ENCODE measurements around the gene MET.

MET gene

DNA sequence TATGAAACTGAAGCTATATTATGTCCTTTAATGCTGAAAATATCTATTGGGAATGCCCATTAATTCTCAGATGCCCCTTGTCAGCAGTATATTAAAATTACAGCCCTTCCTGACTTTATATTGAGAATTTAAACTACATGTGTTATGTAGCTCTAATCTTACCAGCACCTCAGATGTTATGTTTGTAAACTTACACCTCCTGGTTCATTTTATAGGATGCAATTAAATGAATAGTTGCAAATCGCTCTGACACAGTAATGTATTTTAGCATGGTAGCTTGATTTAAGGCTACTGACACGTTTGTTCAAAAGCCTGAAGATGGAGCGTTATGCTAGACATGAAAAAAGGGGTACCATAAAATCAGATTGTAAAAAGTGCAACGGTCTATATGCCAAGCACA, 35.0 kb upstream of the MET start:
- TF ChIP-seq FOXM1 (IDR thresholded peaks at IDR 0.05; ENCODE audit: borderline replicate concordance, low read depth): no peak
- TF ChIP-seq TEAD4 (IDR thresholded peaks at IDR 0.05): no peak
- TF ChIP-seq, protein P1, sequence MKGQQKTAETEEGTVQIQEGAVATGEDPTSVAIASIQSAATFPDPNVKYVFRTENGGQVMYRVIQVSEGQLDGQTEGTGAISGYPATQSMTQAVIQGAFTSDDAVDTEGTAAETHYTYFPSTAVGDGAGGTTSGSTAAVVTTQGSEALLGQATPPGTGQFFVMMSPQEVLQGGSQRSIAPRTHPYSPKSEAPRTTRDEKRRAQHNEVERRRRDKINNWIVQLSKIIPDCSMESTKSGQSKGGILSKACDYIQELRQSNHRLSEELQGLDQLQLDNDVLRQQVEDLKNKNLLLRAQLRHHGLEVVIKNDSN (IDR thresholded peaks at IDR 0.05): no peak
- no peak for TF ChIP-seq ZBTB7A (IDR thresholded peaks at IDR 0.05; ENCODE audit: low read depth)
- no peak for TF ChIP-seq EP300 (IDR thresholded peaks at IDR 0.05; ENCODE audit: borderline replicate concordance)
- TF ChIP-seq YY1 (IDR thresholded peaks at IDR 0.05; ENCODE audit: low read depth): no peak
- TF ChIP-seq CEBPB (IDR thresholded peaks at IDR 0.05): no peak

DNA sequence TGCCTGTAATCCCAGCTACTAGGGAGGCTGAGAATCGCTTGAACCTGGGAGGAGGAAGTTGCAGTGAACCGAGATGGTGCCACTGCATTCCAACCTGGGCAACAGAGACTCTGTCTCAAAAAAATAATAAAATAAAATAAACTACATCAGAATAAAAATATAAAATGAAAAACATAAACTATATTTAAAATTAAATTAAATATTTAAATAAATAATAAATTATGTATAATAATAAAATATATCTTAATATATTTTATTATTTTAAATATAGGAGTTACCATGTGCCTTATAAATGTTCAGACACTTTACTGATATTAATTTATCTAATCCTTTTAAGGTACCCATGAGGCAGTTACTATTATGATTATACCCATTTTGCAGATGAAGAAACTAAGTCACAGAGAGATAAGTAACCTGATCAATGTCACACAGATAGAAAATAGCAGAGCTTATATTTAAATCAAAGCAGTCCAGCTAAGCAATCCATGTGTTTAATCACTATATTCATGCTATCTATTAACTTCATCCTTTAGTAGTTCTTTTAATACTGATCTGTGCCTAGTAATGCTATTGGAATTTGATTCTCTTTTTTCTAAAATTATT, 30.3 kb upstream of the MET start:
- TF ChIP-seq, protein P1 (IDR thresholded peaks at IDR 0.05): no peak
- TF ChIP-seq FOXM1 (IDR thresholded peaks at IDR 0.05; ENCODE audit: borderline replicate concordance, low read depth): no peak
- TF ChIP-seq ZBTB7A (IDR thresholded peaks at IDR 0.05; ENCODE audit: low read depth): no peak
- TF ChIP-seq RAD21 (IDR thresholded peaks at IDR 0.05; ENCODE audit: low read depth): no peak
- TF ChIP-seq YY1 (IDR thresholded peaks at IDR 0.05; ENCODE audit: low read depth): no peak
- TF ChIP-seq, protein P2, sequence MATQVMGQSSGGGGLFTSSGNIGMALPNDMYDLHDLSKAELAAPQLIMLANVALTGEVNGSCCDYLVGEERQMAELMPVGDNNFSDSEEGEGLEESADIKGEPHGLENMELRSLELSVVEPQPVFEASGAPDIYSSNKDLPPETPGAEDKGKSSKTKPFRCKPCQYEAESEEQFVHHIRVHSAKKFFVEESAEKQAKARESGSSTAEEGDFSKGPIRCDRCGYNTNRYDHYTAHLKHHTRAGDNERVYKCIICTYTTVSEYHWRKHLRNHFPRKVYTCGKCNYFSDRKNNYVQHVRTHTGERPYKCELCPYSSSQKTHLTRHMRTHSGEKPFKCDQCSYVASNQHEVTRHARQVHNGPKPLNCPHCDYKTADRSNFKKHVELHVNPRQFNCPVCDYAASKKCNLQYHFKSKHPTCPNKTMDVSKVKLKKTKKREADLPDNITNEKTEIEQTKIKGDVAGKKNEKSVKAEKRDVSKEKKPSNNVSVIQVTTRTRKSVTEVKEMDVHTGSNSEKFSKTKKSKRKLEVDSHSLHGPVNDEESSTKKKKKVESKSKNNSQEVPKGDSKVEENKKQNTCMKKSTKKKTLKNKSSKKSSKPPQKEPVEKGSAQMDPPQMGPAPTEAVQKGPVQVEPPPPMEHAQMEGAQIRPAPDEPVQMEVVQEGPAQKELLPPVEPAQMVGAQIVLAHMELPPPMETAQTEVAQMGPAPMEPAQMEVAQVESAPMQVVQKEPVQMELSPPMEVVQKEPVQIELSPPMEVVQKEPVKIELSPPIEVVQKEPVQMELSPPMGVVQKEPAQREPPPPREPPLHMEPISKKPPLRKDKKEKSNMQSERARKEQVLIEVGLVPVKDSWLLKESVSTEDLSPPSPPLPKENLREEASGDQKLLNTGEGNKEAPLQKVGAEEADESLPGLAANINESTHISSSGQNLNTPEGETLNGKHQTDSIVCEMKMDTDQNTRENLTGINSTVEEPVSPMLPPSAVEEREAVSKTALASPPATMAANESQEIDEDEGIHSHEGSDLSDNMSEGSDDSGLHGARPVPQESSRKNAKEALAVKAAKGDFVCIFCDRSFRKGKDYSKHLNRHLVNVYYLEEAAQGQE (IDR thresholded peaks at IDR 0.05; ENCODE audit: low read depth): no peak
- no peak for TF ChIP-seq TEAD4 (IDR thresholded peaks at IDR 0.05)
- TF ChIP-seq, protein P3, sequence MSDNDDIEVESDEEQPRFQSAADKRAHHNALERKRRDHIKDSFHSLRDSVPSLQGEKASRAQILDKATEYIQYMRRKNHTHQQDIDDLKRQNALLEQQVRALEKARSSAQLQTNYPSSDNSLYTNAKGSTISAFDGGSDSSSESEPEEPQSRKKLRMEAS (IDR thresholded peaks at IDR 0.05): no peak
- TF ChIP-seq CEBPB (IDR thresholded peaks at IDR 0.05): no peak
- TF ChIP-seq EP300 (IDR thresholded peaks at IDR 0.05; ENCODE audit: borderline replicate concordance): no peak
- no peak for TF ChIP-seq TAF1 (IDR thresholded peaks at IDR 0.05; ENCODE audit: low read depth)

DNA sequence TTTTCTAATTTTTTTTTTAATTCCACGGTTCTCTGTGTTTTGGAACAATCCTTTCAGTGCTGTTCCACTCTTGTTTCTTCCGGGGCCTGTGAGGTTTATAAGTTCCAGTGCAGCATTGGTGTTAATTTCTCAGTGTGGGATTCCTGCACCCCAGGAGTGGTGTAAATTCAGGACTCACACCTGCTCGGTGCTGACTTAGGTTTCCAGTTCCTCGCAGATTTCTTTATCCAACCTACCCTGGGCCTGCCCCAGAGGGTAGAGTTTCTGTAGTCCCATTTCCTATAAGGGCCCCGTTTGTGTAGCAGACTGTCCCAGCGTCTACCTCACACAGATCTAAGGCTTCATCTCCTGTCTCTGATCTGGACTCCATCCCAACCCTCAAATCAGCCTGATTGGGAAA, 27.4 kb upstream of the MET start:
- no peak for TF ChIP-seq NFIC (IDR thresholded peaks at IDR 0.05)
- no peak for TF ChIP-seq TCF12 (IDR thresholded peaks at IDR 0.05; ENCODE audit: low read depth)
- TF ChIP-seq FOXM1 (IDR thresholded peaks at IDR 0.05; ENCODE audit: borderline replicate concordance, low read depth): no peak
- TF ChIP-seq, protein P1 (IDR thresholded peaks at IDR 0.05): no peak
- TF ChIP-seq, protein P3 (IDR thresholded peaks at IDR 0.05): no peak
- no peak for TF ChIP-seq TEAD4 (IDR thresholded peaks at IDR 0.05)
- TF ChIP-seq, protein P2 (IDR thresholded peaks at IDR 0.05; ENCODE audit: low read depth): no peak
- TF ChIP-seq ZBTB7A (IDR thresholded peaks at IDR 0.05; ENCODE audit: low read depth): no peak
- TF ChIP-seq CREB1 (IDR thresholded peaks at IDR 0.05; ENCODE audit: low read depth): no peak
- no peak for TF ChIP-seq RAD21 (IDR thresholded peaks at IDR 0.05; ENCODE audit: low read depth)

DNA sequence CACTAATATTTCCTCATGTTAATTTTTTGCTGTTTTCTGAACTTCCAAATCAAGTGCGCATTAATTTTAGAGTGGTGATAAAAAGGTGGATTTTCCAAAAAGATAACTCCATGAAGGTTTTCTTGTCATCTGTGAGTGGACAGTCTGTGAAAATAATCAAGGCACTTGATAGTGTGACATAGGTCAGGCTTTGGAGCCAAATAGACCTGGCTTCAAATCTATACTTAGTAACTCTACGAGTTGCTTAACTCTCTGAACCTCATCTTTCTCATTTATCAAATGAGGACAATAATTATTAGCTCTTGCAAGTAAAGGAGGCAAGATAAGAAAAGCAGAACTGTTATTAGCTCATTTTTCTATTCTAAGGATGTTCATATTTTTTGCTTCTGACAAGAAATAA, 24.7 kb upstream of the MET start:
- no peak for TF ChIP-seq FOXM1 (IDR thresholded peaks at IDR 0.05; ENCODE audit: borderline replicate concordance, low read depth)
- TF ChIP-seq EP300 (IDR thresholded peaks at IDR 0.05; ENCODE audit: borderline replicate concordance): no peak
- TF ChIP-seq, protein P3 (IDR thresholded peaks at IDR 0.05): no peak
- TF ChIP-seq, protein P2 (IDR thresholded peaks at IDR 0.05; ENCODE audit: low read depth): no peak
- TF ChIP-seq YY1 (IDR thresholded peaks at IDR 0.05; ENCODE audit: low read depth): no peak
- TF ChIP-seq EGR1 (IDR thresholded peaks at IDR 0.05): no peak
- no peak for TF ChIP-seq TCF12 (IDR thresholded peaks at IDR 0.05; ENCODE audit: low read depth)
- TF ChIP-seq ZBTB7A (IDR thresholded peaks at IDR 0.05; ENCODE audit: low read depth): no peak
- TF ChIP-seq, protein P1 (IDR thresholded peaks at IDR 0.05): no peak
- TF ChIP-seq CREB1 (IDR thresholded peaks at IDR 0.05; ENCODE audit: low read depth): no peak
- no peak for TF ChIP-seq NFIC (IDR thresholded peaks at IDR 0.05)
- no peak for TF ChIP-seq CEBPB (IDR thresholded peaks at IDR 0.05)
